Neural cell (in vitro differentiated cells): ENCODE results near the gene CPA1. TPM values are rescaled to one million over a fixed set of nuclear protein-coding genes. Genes with fewer than 3 reads are reported as not detected.

ENCODE experiments used
- H2AFZ ChIP-seq: fragments of 200-600, 300-800 bp; sonication (generic), shearing (Covaris generic); 2 replicates; pipeline ENCODE4 v1.6.0; 2014; ENCODE audit warnings: low read depth, mild to moderate bottlenecking, antibody characterized with exemption, low read length, moderate library complexity
- H3F3A ChIP-seq: fragments of 200-600 bp; shearing (Covaris generic); 2 replicates; pipeline ENCODE4 v1.6.1; 2016; ENCODE audit warnings: mild to moderate bottlenecking, moderate library complexity, mixed read lengths, antibody characterized with exemption, low read length; ENCODE audit not compliant: insufficient read depth, poor library complexity, severe bottlenecking
- H3K27ac ChIP-seq: fragments of 200-600, 300-800 bp; sonication (generic), shearing (Covaris generic); 2 replicates; pipeline ENCODE4 v1.5.1; 2014; ENCODE audit warnings: mild to moderate bottlenecking, low read length, moderate library complexity
- H3K27me3 ChIP-seq: fragments of 300-800, 200-600 bp; sonication (generic), shearing (Covaris generic); 2 replicates; pipeline ENCODE4 v1.6.0; 2014; ENCODE audit warnings: mild to moderate bottlenecking, low read depth, low read length, moderate library complexity; ENCODE audit not compliant: insufficient read depth
- H3K36me3 ChIP-seq: fragments of 300-800, 200-600 bp; sonication (generic), shearing (Covaris generic); 2 replicates; pipeline ENCODE4 v1.5.1; 2014; ENCODE audit warnings: mild to moderate bottlenecking, antibody characterized with exemption, low read length, moderate library complexity; ENCODE audit not compliant: insufficient read depth
- H3K4me2 ChIP-seq: fragments of 300-800, 200-600 bp; sonication (generic), shearing (Covaris generic); 2 replicates; pipeline ENCODE4 v1.6.0; 2014; ENCODE audit warnings: mild to moderate bottlenecking, low read length
- H3K4me3 ChIP-seq: fragments of 300-800, 200-600 bp; sonication (generic), shearing (Covaris generic); 2 replicates; pipeline ENCODE4 v1.5.1; 2014; ENCODE audit warnings: mild to moderate bottlenecking, low read length, moderate library complexity
- H3K79me2 ChIP-seq: fragments of 200-600 bp; shearing (Covaris generic); replicated peaks from 2 replicates; pipeline ENCODE4 v1.6.0; 2014; ENCODE audit warnings: mild to moderate bottlenecking, low read length, moderate library complexity; ENCODE audit not compliant: insufficient read depth
- H3K9ac ChIP-seq: fragments of 300-800, 200-600 bp; sonication (generic), shearing (Covaris generic); 2 replicates; pipeline ENCODE4 v1.6.1; 2016; ENCODE audit warnings: mild to moderate bottlenecking, low read length, mixed read lengths
- H3K9me2 ChIP-seq: fragments of 200-600 bp; shearing (Covaris generic); 2 replicates; pipeline ENCODE4 v1.6.1; 2016; ENCODE audit warnings: mild to moderate bottlenecking, low read length, mixed read lengths; ENCODE audit not compliant: insufficient read depth
- H3K9me3 ChIP-seq: fragments of 200-600, 300-800 bp; sonication (generic), shearing (Covaris generic); 2 replicates; pipeline ENCODE4 v1.6.1; 2016; ENCODE audit warnings: mild to moderate bottlenecking, mixed run types, low read length, moderate library complexity, mixed read lengths
- H4K20me1 ChIP-seq: fragments of 200-600 bp; shearing (Covaris generic); 2 replicates; pipeline ENCODE4 v1.6.1; 2016; ENCODE audit warnings: mild to moderate bottlenecking, mixed run types; ENCODE audit not compliant: insufficient read depth
- EP300 ChIP-seq: fragments of 450-650 bp; conservative IDR thresholded peaks from 2 replicates; pipeline ENCODE4 v1.6.1; 2014; ENCODE audit warnings: antibody characterized with exemption, mild to moderate bottlenecking, moderate library complexity; ENCODE audit not compliant: poor library complexity, severe bottlenecking
- MXI1 ChIP-seq: fragments of 450-650 bp; conservative IDR thresholded peaks from 2 replicates; pipeline ENCODE4 v1.6.1; 2014; ENCODE audit warnings: antibody characterized with exemption, mild to moderate bottlenecking; ENCODE audit not compliant: poor library complexity, severe bottlenecking
- POLR2AphosphoS5 ChIP-seq: IDR thresholded peaks from 2 replicates; pipeline ENCODE4 v1.6.1; 2012
- RAD21 ChIP-seq: fragments of 450-650 bp; conservative IDR thresholded peaks from 2 replicates; pipeline ENCODE4 v1.6.1; 2014; ENCODE audit warnings: antibody characterized with exemption, mild to moderate bottlenecking, moderate library complexity
- SMC3 ChIP-seq: fragments of 450-650 bp; conservative IDR thresholded peaks from 2 replicates; pipeline ENCODE4 v1.6.1; 2014; ENCODE audit warnings: antibody characterized with exemption, mild to moderate bottlenecking, moderate library complexity; ENCODE audit not compliant: poor library complexity
- polyA plus RNA-seq: library from polyadenylated mRNA; depleted of rRNA; stranded (reverse); fragments of >200 nt; gene quantifications from 2 replicates; pipeline ENCODE4 v1.2.3, GENCODE V29; 2014
- TF ChIP-seq, protein P1 (sequence below): fragments of 450-650 bp; IDR thresholded peaks from 2 replicates; pipeline ENCODE4 v1.5.1; 2014; ENCODE audit warnings: antibody characterized with exemption, mild to moderate bottlenecking, moderate library complexity; ENCODE audit not compliant: poor library complexity, severe bottlenecking
- TF ChIP-seq, protein P2 (sequence below): IDR thresholded peaks from 2 replicates; pipeline ENCODE4 v1.6.1; 2012; ENCODE audit warnings: borderline replicate concordance

Gene CPA1
- polyA plus RNA-seq, 1 donor from 2014 or later, result not detected

DNA sequence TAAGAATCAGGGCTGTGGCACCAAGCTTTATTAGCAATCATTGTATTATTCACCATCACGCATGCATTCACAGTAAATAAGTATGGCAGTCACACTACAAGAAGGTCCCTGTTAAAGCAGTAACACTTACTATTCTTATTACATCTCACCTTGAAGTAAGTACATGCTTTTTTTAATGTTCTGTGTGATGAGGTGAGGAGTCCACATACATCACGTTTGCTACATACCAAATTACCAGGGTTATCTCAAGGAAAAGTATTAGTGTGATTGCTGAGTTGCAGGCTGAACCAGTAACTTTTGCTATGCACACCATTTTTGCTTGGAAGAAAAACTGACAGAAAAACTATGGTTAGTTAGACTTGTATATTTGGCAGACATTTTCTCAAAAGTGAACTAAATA, 24.7 kb downstream of the CPA1 start:
- TF ChIP-seq SMC3 (no peak), MXI1 (no peak)
- H3F3A ChIP-seq, result peaks cover 7% of the 10 kb centered on the region

DNA sequence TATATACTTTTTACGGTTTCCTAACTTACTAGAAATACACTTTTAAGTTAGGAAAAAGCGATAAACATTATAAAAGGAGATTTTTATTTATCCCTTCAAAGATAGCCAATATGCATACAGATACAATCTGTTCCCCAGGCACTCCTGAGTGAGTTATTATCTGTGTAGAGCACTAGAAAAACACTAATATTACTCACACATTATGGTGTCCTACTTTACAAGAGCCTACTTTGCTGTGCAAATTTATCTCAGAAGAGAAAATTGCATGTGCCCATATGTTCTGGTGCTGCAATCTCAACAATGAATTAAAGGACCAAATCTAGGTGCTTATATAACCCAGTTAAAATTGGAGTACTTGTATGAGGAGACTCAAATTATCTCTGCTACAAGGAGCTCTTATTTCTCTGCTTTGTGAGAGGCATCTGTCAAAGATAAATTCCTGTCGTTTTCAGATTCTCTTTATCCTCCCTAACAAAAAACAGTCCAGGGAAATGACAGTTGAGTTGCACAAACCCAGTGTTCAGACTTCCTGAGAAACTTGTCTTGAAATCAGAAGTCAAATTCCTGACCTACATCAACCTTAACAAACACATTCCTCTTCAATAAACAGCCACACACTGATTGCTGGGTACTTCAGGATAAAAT, 28.9 kb downstream of the CPA1 start:
- no peak overlapping the region for H3K9ac ChIP-seq
- no peak overlapping the region for H2AFZ ChIP-seq
- no peak overlapping the region for H3K4me2 ChIP-seq

More for the DNA sequence above, 24.7 kb downstream of the CPA1 start:
- no peak overlapping the region for H3K9ac ChIP-seq
- peaks cover 19% of the 10 kb centered on the region for H3K36me3 ChIP-seq
- no peak overlapping the region for H3K27ac ChIP-seq
- H3K9me2 ChIP-seq, result no peaks in the 10 kb centered on the region
- H3K27me3 ChIP-seq, result no peaks in the 10 kb centered on the region
- H3K4me2 ChIP-seq, result no peak overlapping the region
- H3K9me3 ChIP-seq, result no peaks in the 10 kb centered on the region
- no peaks in the 10 kb centered on the region for H4K20me1 ChIP-seq
- H3K79me2 ChIP-seq, result no peaks in the 10 kb centered on the region
- no peak overlapping the region for H2AFZ ChIP-seq
- no peak overlapping the region for H3K4me3 ChIP-seq

More for the DNA sequence above, 28.9 kb downstream of the CPA1 start:
- H3K27me3 ChIP-seq, result no peaks in the 10 kb centered on the region
- H3K4me3 ChIP-seq, result no peak overlapping the region
- H3K9me2 ChIP-seq, result no peaks in the 10 kb centered on the region
- no peaks in the 10 kb centered on the region for H3K9me3 ChIP-seq
- peaks cover 7% of the 10 kb centered on the region for H3F3A ChIP-seq
- no peaks in the 10 kb centered on the region for H3K79me2 ChIP-seq
- no peaks in the 10 kb centered on the region for H4K20me1 ChIP-seq
- peak overlapping the region; percentile 68 for H3K27ac ChIP-seq
- TF ChIP-seq, protein P1, sequence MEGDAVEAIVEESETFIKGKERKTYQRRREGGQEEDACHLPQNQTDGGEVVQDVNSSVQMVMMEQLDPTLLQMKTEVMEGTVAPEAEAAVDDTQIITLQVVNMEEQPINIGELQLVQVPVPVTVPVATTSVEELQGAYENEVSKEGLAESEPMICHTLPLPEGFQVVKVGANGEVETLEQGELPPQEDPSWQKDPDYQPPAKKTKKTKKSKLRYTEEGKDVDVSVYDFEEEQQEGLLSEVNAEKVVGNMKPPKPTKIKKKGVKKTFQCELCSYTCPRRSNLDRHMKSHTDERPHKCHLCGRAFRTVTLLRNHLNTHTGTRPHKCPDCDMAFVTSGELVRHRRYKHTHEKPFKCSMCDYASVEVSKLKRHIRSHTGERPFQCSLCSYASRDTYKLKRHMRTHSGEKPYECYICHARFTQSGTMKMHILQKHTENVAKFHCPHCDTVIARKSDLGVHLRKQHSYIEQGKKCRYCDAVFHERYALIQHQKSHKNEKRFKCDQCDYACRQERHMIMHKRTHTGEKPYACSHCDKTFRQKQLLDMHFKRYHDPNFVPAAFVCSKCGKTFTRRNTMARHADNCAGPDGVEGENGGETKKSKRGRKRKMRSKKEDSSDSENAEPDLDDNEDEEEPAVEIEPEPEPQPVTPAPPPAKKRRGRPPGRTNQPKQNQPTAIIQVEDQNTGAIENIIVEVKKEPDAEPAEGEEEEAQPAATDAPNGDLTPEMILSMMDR, result no peak
- TF ChIP-seq RAD21 (no peak), EP300 (peak; percentile 23), POLR2AphosphoS5 (no peak)
- TF ChIP-seq, protein P2, sequence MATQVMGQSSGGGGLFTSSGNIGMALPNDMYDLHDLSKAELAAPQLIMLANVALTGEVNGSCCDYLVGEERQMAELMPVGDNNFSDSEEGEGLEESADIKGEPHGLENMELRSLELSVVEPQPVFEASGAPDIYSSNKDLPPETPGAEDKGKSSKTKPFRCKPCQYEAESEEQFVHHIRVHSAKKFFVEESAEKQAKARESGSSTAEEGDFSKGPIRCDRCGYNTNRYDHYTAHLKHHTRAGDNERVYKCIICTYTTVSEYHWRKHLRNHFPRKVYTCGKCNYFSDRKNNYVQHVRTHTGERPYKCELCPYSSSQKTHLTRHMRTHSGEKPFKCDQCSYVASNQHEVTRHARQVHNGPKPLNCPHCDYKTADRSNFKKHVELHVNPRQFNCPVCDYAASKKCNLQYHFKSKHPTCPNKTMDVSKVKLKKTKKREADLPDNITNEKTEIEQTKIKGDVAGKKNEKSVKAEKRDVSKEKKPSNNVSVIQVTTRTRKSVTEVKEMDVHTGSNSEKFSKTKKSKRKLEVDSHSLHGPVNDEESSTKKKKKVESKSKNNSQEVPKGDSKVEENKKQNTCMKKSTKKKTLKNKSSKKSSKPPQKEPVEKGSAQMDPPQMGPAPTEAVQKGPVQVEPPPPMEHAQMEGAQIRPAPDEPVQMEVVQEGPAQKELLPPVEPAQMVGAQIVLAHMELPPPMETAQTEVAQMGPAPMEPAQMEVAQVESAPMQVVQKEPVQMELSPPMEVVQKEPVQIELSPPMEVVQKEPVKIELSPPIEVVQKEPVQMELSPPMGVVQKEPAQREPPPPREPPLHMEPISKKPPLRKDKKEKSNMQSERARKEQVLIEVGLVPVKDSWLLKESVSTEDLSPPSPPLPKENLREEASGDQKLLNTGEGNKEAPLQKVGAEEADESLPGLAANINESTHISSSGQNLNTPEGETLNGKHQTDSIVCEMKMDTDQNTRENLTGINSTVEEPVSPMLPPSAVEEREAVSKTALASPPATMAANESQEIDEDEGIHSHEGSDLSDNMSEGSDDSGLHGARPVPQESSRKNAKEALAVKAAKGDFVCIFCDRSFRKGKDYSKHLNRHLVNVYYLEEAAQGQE, result no peak
- H3K36me3 ChIP-seq, result no peaks in the 10 kb centered on the region
